NCI-H2196 (cell line): ENCODE data around the gene AIRE.
"Not testable (repeated sequence)": the region's sequence is repeated elsewhere in the genome, so short reads cannot be mapped to it uniquely, and the experiment has no call there.

Experiments
- DNase-seq: peaks from one replicate; lab custom pipeline; 2025; ENCODE audit not compliant: unreplicated experiment; lab: John Stamatoyannopoulos, UW

AIRE gene

GRCh38 chr21:44285138-44285992 is at the start of gene AIRE:
AIRE (plus strand) TSS chr21:44285876; CDS start chr21:44286007, 131 bp downstream.
- no peak for DNase-seq

- DNase-seq: not testable (repeated sequence)
Observed at GRCh38 chr21:44240353-44240752, 45.3 kb upstream of the AIRE start.

- DNase-seq: not testable (repeated sequence)
Observed at GRCh38 chr21:44240842-44241241, 44.8 kb upstream of the AIRE start, which contains the start of gene ICOSLG. ICOSLG (minus strand) TSS chr21:44240943; CDS start chr21:44240817, 126 bp downstream.

- not testable (repeated sequence) for DNase-seq
Observed at GRCh38 chr21:44241281-44241680, 44.4 kb upstream of the AIRE start.

- DNase-seq: not testable (repeated sequence)
Observed at GRCh38 chr21:44243980-44244379, 41.7 kb upstream of the AIRE start.

- not testable (repeated sequence) for DNase-seq
Observed at GRCh38 chr21:44247904-44248303, 37.8 kb upstream of the AIRE start.

GRCh38 chr21:44249204-44250037 is 36.3 kb upstream of the AIRE start:
- DNase-seq: not testable (repeated sequence)

- DNase-seq: no peak
Observed at GRCh38 chr21:44253832-44254710, 31.6 kb upstream of the AIRE start.

- DNase-seq: no peak
Observed at GRCh38 chr21:44255511-44255981, 30.1 kb upstream of the AIRE start.

GRCh38 chr21:44258056-44258725 is 27.5 kb upstream of the AIRE start:
- no peak for DNase-seq

GRCh38 chr21:44259082-44259705 is 26.5 kb upstream of the AIRE start:
- DNase-seq: no peak

- no peak for DNase-seq
Observed at GRCh38 chr21:44260066-44260465, 25.6 kb upstream of the AIRE start.

- DNase-seq: no peak
Observed at GRCh38 chr21:44260791-44261631, 24.7 kb upstream of the AIRE start.

GRCh38 chr21:44261675-44262295 is 23.9 kb upstream of the AIRE start, which contains the start of gene DNMT3L:
DNMT3L (minus strand) TSS chr21:44261897; CDS start chr21:44261259, 638 bp downstream.
- DNase-seq: no peak

- DNase-seq: no peak
Observed at GRCh38 chr21:44262338-44263056, 23.2 kb upstream of the AIRE start.

- no peak for DNase-seq
Observed at GRCh38 chr21:44263221-44263760, 22.4 kb upstream of the AIRE start.

GRCh38 chr21:44263768-44264167 is 21.9 kb upstream of the AIRE start:
- DNase-seq: no peak
